Stimulated activated CD4-positive, alpha-beta T cell treated with anti-CD3 and anti-CD28 coated beads, Interleukin-4, amount 100 ng/mL, for 4 hours (primary cell): Measurements from ENCODE around the gene RTN4R.
"Not testable (repeated sequence)": the region's sequence is repeated elsewhere in the genome, so short reads cannot be mapped to it uniquely, and the experiment has no call there.

Experiments
- DNase-seq, 2 experiments: peaks; one replicate each; pipeline ENCODE4 v3.0.0-alpha.2; 2020

The RTN4R gene

GRCh38 chr22:20305230-20305893, 37.2 kb upstream of the RTN4R start:
- not testable (repeated sequence) for DNase-seq

GRCh38 chr22:20304646-20305045, 36.5 kb upstream of the RTN4R start:
- no peak for DNase-seq

DNA sequence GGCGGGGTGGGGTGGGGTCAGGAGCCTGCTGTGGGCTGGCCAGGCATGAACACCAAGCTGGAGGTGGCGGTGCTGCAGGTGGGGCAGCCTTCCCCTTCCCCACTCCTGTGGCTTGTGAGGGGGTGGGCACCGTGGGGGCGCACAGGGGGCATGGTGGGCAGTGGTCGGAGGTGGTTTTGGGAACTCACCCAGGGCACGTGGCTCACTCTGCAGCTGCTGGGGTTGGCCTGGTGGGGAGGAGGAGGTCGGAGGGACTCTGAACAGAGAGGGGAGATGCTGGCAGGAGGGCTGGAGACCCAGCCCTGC, 35.1 kb upstream of the RTN4R start:
- DNase-seq = not testable (repeated sequence)

DNA sequence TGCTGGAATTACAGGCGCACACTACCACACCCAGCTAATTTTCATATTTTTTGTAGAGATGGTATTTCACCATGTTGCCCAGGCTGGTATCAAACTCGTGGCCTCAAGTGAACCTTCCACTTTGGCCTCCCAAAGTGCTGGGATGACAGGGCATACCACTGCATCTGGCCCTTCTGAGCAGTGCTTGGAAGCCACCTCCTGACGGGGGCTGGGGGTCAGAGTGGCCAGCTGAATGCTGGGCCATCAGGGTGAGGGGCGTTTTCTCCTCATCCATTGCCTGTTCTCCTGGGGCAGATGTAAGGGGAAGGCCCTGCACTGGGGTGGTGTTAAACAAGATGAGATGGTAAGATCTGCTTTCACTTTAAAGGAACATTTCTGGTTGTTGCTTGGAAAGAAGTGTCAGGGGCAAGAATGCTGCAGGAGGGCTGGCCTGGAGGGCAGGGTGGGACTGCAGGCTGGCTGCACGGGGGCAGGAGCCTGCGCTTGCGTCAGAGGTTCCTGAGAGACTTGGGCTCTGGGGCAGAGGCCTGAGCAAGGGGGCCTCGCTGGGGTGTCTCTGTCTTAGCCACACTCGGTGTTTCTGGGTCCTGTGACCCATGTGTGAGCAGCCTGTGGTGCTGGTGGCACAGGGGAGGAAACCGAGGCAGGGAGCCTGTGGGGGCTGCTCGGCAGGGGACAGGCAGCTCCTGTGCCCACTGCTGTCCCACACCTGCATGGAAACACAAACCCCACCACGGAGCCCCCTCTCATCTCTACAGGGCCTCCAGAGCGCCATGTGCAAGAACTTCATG, 34.5 kb upstream of the RTN4R start:
- no peak for DNase-seq

DNA sequence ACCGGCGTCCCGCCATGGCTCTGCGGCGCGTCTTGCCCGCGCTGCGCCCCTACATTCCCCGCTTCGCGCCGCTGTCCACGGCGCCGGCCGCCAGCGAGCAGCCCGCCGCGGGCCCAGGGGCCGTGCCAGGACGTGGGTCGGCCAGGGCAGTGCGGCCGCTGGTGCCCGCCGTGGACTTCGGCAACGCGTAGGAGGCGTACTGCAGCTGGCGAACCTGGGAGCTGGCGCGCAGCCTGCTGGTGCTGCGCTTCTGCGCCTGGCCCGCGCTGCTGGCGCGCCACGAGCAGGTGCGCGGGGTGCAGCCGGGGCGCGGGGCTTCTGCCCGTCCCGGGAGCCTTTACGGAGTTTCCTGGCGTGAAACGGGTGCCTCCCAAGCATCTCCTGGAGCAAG, 31.6 kb upstream of the RTN4R start:
- no peak for DNase-seq

- DNase-seq = peak; percentile 92 to 96
Observed at GRCh38 chr22:20298803-20299745, 31.0 kb upstream of the RTN4R start.

DNA sequence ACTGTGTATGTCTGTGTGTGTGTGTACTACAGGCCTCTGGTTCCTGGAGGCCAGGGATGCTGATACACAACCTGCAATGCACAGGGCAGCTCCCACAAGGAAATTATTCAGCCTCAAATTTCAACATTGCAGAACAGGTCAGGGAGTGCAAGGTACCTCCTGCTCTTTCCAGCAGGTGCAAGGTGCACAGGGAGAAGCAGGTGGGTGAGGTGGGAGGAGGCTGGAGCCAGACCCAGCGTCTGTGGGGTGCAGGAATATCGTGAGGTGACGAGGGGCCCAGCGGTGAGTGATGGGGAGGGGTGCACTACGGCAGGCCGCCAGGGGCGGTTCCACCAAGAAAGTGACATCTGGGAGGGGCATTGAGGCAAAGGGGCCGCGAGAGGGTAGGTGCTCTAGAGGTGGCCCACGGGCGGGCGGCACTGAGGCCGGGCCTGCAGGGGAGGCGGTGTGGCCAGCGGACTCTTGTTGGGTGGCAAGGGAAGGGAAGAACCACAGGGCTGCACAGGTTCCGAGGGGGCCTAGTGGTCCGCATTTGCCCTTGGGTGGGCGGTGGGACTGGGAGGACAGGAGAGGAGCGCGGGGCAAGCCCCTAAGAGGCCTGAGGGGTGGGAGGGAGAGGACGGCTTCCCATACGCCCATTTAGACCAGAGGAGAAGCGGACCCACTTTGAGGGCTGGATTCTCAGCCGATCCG, 30.1 kb upstream of the RTN4R start:
- DNase-seq = no peak

DNA sequence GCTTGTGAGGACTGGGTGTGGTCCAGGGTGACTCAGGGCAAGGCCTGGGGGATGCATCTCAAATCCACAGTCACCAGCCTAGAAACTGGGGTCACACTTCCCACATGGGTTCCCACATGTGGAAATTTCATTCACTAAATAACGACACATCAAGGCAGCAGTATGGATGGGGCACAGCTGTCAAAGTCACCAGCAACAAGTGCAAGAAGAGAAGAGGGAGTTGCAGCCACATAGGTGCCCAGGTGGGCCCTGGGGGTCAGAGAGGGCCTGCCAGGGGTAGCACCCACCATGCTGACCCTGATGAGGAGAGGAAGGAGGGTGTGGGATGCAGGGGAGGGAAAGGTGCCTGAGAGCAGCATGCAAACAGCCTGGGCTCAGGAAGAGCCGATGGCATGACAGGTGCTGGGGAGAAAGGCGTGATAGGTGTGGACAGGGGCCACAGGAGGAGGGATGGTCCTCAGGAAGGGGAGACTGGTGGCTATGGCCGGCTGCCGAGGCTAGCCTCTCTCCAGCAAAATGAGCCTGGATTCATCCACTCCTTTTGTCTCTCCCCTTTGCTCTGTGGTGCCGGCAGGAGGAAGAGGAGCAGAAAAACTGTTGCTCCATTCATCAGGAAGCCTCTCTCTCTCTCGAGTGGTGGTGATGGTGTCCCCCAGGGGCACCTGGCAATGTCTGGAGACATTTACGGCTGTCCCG, 29.4 kb upstream of the RTN4R start:
- no peak for DNase-seq

DNA sequence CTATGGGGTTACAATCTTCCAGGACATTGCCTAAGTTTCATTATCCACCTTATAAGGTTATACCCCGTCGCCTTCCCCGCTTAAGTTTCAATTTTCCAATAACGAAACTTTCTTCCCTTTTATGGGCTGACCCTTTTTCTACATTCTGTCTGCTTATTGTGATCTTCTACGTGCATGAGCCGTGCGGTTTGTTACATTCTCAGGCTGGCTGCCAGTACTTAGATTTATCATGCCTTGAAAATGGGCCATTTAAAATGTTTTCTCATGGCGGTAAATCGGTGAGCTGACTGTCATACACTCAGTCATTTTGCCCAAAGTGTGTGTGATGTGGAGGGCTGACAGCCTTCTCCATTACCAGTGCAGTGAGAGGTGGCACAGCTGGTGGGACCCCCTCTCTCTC, 28.5 kb upstream of the RTN4R start:
- no peak for DNase-seq

DNA sequence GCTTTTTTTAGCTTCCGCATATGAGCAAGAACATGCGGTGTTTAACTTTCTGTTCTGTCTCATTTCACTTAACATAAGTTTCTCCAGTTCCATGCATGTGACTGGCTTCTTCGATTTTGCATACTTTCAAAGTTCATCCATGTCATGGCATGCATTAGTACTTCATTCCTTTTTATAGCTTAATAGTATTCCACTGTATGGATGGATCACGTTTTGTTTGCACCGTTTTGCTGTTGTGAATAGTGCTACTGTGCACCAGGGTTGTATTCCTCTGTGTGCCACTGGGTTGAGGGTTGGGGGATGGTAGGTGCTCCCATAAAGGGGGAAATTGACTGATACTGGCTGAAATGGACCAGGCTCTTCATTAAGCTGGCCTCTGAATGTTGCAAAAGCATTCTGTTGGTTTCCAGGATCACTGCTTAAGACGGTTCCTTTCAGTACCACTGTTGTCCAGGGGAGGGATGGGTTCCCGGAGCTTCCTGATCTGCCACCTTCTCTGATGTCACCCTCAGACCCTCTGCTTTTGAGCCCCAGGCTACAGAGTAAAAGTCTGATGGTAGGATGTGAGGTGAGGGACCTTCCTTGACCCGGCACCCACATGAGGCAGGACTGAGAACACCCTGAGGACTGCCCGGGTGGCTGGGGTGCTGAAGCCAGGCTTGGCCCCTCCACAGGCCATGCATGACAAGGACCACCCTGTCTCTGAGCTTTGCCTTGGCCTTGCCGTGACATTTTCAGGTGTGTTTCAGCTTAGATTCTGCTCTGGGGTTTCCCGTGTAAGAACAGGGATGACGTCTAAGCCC, 27.3 kb upstream of the RTN4R start:
- DNase-seq = no peak

DNA sequence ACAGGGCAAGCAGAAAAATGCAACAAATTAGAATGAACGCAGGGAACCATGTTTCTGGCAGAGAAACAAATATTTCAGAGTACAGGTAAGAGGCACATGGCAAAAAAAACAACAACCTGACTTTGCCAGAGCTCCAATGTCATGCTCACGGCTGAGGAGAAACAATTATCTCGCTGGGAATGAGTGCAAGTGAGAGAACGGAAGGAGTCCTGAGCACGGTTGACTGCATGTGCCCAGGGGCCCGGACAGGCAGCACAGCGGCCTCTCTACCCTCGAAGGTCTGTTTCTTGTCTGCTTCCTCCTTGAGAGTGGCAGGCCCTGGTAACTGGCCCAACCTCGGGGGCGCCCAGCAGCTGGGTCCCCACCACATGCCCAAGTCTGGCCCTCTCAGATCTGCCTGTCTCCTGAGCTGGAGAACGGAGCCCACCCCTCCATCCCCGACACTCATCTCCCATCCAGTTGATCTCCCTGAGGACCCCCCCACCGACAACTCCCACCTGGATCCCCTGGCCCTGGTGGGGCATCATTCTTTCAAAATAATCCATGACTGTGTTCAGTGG, 24.6 kb upstream of the RTN4R start:
- DNase-seq = no peak

GRCh38 chr22:20292108-20292507, 24.0 kb upstream of the RTN4R start:
- DNase-seq = no peak

DNA sequence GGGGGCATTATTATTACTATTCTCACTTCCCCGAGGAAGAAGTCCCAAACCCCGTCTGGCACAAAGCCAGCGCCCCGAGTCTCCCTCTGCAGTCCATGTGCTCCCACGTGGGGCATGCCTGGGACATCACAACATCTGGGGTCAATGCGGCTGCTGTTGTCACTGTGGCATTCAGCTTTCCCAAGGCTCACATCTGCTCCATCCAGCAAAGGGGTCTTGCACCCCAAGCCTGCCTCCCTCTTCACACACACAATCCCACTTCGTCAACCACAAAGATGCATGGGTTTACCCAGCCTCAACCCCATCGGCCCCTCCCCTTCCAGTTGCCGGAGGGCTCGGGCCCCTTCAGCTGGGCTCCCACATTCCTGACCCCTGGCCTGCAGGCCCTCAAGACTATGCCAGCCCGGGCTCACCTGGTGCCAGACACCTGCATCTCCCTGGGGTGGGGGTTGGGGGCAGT, 23.5 kb upstream of the RTN4R start:
- no peak for DNase-seq

GRCh38 chr22:20291249-20291586, 23.1 kb upstream of the RTN4R start:
- no peak for DNase-seq

DNA sequence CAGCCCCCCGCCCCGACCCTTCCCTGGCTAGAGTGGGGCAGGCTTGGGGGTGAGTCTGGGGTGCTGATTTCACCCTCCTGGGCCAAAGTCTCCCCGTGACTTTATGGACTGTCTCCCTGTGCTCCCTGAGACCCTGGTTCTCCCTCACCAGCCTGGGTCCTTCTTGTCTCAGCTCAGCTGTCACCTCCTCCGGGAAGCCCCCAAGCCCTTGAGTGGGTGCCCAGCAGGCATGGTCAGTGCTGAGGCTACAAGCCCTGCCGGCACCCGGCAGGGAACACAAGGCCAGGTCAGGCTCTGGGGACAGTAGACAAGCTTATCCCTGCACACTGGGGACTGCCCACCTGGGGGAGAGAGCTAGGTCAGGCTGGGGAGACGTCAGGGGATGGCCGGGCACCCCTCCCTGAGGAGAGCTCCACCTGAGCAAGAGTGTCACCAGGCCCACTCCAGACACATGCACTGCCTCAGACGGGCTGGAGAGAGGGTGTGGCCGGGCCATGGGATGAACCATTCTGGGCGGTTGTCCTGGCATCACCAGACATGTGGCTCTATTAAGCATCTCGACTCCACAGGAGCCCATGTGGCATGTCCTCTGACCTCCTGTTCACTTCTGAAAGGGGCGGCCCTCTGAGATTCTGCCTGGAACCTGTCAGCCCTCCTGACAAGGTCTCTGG, 22.6 kb upstream of the RTN4R start:
- DNase-seq = no peak

- no peak for DNase-seq
Observed at GRCh38 chr22:20290045-20290392, 21.9 kb upstream of the RTN4R start.

DNA sequence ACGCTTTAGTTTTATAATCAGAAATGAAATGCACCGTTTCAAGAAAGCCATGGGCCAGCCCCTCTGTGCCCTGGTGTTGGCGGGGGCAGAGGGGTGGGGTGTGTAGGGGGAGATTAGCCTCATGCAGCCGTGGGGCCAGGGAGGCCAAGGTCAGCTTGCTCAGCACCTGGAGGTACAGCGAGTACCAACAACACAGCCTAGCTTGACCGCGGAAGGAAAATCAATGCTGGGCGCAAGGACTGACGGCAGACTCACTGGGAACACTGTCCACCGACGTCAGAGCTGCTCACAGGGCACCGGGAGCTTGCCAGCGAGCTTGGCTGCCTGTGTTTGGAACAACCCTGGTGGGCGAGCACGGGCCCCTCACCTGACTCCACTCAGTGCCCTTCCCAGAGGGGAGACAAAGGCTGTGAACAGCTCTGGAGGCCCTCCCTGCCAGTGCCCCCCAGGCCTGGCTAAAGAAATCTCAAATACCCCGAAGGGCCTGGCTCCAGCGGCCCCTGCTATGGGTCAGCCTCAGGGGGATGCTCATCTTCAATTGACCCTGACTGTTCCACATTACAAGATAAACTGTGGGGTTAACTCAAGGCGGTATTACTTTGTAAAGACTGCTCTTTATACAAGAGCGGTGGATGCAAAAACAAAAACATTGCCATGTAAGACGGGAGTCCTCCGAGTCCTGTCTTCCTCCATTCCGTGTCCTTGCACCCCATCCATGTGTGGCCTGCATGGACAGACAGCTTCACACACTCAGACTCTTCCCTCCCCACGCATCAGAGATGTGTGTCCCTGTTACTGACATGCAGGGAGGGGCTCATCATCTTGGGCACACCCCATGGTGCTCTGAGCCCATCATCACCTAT, 21.3 kb upstream of the RTN4R start:
- DNase-seq = not testable (repeated sequence)

DNA sequence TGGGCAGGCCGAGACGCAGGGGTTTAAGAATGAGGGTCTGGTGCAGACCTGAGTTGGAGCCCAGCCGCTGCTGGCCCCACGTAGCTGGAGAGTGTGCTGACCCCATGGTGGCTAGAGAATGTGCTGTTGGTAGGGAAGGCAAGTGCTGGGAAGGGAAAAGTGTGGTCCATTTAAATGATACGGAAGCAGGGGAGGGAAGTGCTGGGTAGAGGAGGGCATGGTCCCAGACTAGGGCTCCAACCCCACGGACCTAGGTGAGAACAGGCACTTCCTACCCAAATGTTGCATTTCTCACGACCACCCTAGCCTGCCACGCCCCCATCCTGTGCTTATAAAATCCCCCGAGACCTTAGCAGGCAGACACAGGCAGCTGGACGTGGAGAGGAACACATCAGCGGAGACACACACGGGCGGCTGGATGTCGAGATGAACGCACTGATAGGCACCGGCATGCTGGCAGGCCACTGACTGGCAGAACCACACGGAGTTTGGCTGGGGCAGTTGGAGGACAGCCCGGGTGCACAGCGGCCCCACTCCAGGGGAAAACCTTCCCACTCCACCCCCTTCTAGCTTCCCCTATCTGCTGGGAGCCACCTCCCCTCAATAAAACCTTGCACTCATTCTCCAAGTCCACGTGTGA, 18.8 kb upstream of the RTN4R start:
- DNase-seq = not testable (repeated sequence)

GRCh38 chr22:20286312-20286660, 18.2 kb upstream of the RTN4R start:
- not testable (repeated sequence) for DNase-seq
